A549 (cell line): ENCODE measurements around the gene TAS2R50.

Experiments
- TF ChIP-seq, protein P1 (sequence below): IDR thresholded peaks from 2 replicates; pipeline ENCODE4 v1.6.1; 2012
- TF ChIP-seq, protein P2 (sequence below): fragments of >200 bp; sonication (Bioruptor Twin); formaldehyde crosslinking; IDR thresholded peaks from 3 replicates; pipeline ENCODE4 v1.5.1; 2016

DNA sequence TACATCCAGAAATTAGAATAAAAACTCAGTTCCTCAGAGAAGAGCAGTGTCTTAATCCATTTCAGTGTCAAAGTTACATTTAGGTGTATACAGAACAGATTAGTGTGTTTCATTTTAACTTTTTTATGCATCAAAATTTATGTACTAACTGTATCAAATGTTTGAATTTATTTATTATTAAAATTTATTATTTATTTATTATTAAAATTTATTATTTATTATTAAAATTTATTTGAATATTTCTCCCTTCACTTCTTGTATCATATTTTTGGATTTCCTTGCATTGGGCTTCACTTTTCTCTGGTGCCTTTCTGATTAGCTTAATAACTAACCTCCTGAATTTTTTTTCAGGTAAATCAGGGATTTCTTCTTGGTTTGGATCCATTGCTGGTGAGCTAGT lies 45.3 kb downstream of the TAS2R50 start:
- TF ChIP-seq, protein P1, sequence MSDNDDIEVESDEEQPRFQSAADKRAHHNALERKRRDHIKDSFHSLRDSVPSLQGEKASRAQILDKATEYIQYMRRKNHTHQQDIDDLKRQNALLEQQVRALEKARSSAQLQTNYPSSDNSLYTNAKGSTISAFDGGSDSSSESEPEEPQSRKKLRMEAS, result no peak
- TF ChIP-seq, protein P2, sequence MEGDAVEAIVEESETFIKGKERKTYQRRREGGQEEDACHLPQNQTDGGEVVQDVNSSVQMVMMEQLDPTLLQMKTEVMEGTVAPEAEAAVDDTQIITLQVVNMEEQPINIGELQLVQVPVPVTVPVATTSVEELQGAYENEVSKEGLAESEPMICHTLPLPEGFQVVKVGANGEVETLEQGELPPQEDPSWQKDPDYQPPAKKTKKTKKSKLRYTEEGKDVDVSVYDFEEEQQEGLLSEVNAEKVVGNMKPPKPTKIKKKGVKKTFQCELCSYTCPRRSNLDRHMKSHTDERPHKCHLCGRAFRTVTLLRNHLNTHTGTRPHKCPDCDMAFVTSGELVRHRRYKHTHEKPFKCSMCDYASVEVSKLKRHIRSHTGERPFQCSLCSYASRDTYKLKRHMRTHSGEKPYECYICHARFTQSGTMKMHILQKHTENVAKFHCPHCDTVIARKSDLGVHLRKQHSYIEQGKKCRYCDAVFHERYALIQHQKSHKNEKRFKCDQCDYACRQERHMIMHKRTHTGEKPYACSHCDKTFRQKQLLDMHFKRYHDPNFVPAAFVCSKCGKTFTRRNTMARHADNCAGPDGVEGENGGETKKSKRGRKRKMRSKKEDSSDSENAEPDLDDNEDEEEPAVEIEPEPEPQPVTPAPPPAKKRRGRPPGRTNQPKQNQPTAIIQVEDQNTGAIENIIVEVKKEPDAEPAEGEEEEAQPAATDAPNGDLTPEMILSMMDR, result no peak
